ES-I3 (cell line): ENCODE results near the gene ETV6.

Experiments
- H3K36me3 ChIP-seq: 2 replicates; pipeline ENCODE4 v1.6.1; 2013; ENCODE audit warnings: mild to moderate bottlenecking, low read length, control low read depth, moderate library complexity; ENCODE audit not compliant: insufficient read depth
- H3K4me1 ChIP-seq: 2 replicates; pipeline ENCODE4 v1.6.1; 2013; ENCODE audit warnings: mild to moderate bottlenecking, control low read depth, low read length; ENCODE audit not compliant: insufficient read depth
- H3K9ac ChIP-seq: 2 replicates; pipeline ENCODE4 v1.6.1; 2013; ENCODE audit warnings: low read depth, mild to moderate bottlenecking, low read length, moderate library complexity
- H3K9me3 ChIP-seq: 2 replicates; pipeline ENCODE4 v1.6.1; 2013; ENCODE audit warnings: mild to moderate bottlenecking, low read length, moderate library complexity; ENCODE audit not compliant: control insufficient read depth, insufficient read depth

Gene ETV6

DNA sequence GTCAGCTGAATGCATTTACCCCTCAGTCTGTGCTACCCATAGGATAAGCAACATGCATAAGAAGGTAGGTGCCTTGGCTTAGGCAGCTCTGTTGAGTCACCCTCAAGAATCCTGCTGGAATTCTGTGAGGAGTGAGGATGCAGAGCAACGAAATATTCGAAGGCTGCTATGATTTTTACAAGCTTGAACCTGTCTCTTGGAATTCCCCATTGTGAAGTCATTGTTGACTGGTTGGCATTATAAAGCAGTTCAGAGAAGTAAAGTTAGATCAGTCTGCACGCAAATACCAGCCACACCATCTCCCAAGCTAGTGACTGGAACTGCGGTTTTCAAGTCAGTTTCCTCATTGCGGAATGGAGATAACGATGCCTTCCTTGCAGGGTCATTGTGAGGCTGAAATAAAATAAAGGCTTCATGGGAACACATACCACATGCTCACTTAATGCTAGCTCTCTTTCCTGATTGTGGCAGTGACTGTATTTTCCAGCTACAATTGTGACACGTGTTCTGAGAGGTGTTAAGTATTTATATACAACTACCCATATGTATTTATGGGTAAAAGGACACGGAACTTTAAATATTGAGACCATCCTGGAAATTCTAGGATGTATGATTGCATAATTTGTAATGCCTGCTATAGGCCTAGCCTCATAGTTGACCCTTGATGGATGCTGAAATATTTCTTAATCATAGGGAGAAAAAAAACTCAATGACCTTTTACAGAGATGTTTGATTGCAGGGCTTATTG lies 96.7 kb downstream of the ETV6 start:
- peaks cover 27% of the 10 kb centered on the region for H3K4me1 ChIP-seq
- no peaks in the 10 kb centered on the region for H3K9me3 ChIP-seq
- H3K9ac ChIP-seq, result no peak overlapping the region
- H3K36me3 ChIP-seq, result no peaks in the 10 kb centered on the region

GRCh38 chr12:11746940-11747716 lies 97.7 kb downstream of the ETV6 start:
- H3K4me1 ChIP-seq, result peaks cover 24% of the 10 kb centered on the region
- H3K9ac ChIP-seq, result no peak overlapping the region
- H3K9me3 ChIP-seq, result no peaks in the 10 kb centered on the region
- H3K36me3 ChIP-seq, result no peaks in the 10 kb centered on the region

- H3K36me3 ChIP-seq, result no peaks in the 10 kb centered on the region
- no peaks in the 10 kb centered on the region for H3K9me3 ChIP-seq
- no peak overlapping the region for H3K9ac ChIP-seq
- H3K4me1 ChIP-seq, result peaks cover 26% of the 10 kb centered on the region
Observed at GRCh38 chr12:11747969-11748368, 98.5 kb downstream of the ETV6 start.

DNA sequence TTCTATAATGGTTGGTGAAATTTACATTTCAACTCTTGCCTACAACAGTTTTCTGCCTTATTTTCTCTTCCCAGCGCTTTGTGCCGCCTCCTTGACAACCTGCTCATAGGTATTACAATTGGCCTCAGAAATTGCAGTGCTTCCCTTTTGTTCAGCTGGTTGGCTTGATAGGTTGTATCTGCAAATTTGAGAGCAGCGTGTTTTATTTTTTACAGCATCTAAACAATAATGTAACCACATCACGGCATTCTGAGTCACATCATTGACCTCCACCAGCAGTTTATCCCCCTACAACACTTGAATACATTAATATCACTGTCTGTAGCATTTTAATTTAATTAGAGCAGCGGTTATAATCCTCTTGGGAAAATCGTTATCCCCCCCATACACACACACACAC lies 99.4 kb downstream of the ETV6 start:
- peaks cover 28% of the 10 kb centered on the region for H3K4me1 ChIP-seq
- H3K36me3 ChIP-seq, result no peaks in the 10 kb centered on the region
- no peaks in the 10 kb centered on the region for H3K9me3 ChIP-seq
- H3K9ac ChIP-seq, result no peak overlapping the region

- H3K4me1 ChIP-seq, result peaks cover 20% of the 10 kb centered on the region
- no peak overlapping the region for H3K9ac ChIP-seq
- H3K36me3 ChIP-seq, result no peaks in the 10 kb centered on the region
- H3K9me3 ChIP-seq, result no peaks in the 10 kb centered on the region
Observed at GRCh38 chr12:11749943-11750690, 100.6 kb downstream of the ETV6 start.

DNA sequence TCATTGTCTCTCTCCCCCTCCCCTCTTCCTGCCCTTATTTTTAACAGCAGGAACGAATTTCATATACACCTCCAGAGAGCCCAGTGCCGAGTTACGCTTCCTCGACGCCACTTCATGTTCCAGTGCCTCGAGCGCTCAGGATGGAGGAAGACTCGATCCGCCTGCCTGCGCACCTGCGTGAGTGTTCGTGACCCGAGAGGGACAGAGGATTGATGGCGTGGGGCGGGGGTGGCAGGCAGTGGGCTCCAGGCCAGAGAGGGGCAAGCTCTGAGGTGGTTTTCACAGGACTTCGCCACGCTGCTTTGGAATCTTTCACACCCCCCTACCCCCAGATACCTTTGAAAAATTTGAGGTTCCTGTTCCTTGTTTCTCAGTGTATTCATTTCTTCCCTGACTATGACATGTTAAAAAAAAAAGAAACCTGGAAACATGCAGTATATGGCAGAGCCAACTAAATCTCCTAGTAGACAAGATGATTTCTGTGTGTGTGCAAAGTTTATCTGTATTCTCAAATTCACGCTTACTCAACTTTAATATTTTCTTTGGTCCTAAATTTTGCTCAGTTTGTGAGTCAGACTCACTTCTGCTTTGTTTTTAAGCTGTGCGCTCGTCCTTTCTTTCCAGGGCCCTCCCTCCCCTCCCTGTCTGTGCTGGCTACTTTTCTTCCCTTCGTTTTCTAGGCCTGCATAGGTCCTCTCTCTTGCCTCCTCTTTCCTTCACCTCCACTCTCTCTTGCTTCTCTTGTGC lies 103.1 kb downstream of the ETV6 start:
- peaks cover 12% of the 10 kb centered on the region for H3K4me1 ChIP-seq
- no peaks in the 10 kb centered on the region for H3K36me3 ChIP-seq
- H3K9me3 ChIP-seq, result no peaks in the 10 kb centered on the region
- no peak overlapping the region for H3K9ac ChIP-seq

GRCh38 chr12:11753150-11753499 lies 103.7 kb downstream of the ETV6 start:
- H3K9ac ChIP-seq, result no peak overlapping the region
- H3K36me3 ChIP-seq, result no peaks in the 10 kb centered on the region
- H3K4me1 ChIP-seq, result peaks cover 12% of the 10 kb centered on the region
- H3K9me3 ChIP-seq, result no peaks in the 10 kb centered on the region

DNA sequence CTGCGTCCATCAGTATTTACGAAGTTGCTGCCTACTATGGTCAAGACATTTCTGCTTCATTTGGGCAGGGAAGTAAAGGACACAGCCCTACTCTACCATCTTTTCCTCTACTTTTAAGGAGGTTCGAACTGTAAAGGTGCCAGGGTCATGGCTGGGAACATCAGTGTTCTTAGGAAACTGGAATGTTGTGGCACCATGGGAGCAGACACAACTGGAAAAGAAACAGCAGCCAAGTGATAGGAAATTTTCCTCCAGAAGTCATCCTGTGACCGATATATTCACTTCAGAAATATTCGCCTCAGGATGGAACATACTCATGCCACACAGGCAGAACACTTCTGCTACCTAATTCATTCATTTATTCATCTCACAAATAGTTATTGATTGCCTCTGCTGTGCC lies 104.4 kb downstream of the ETV6 start:
- Histone ChIP-seq H3K36me3 (no peaks in the 10 kb centered on the region), H3K9ac (no peak overlapping the region), H3K4me1 (peaks cover 16% of the 10 kb centered on the region), H3K9me3 (no peaks in the 10 kb centered on the region)

- Histone ChIP-seq H3K4me1 (peaks cover 19% of the 10 kb centered on the region), H3K36me3 (no peaks in the 10 kb centered on the region), H3K9me3 (no peaks in the 10 kb centered on the region), H3K9ac (no peak overlapping the region)
Observed at GRCh38 chr12:11754256-11754655, 104.8 kb downstream of the ETV6 start.

- no peaks in the 10 kb centered on the region for H3K9me3 ChIP-seq
- H3K9ac ChIP-seq, result no peak overlapping the region
- no peaks in the 10 kb centered on the region for H3K36me3 ChIP-seq
- H3K4me1 ChIP-seq, result peaks cover 19% of the 10 kb centered on the region
Observed at GRCh38 chr12:11755302-11755930, 105.9 kb downstream of the ETV6 start.

DNA sequence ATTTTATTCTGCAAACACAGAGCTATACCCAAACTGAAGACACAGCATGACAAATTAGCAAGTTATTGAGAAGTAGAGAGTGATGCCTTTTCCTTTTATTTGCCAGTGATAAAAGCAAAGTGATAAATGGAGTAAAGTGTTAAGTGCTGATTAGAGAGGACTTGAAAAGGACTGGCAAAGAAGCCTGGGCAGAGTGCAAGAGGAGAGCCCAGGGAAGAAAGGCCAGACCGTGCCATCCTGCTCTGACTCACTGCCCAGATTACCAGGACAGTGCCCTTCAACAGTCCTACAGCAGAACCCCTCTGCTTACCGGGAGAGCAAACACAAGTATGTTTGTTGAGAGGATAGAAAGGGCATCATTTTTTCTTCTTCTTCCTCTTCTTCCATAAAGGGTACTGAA lies 106.5 kb downstream of the ETV6 start:
- no peaks in the 10 kb centered on the region for H3K36me3 ChIP-seq
- H3K9ac ChIP-seq, result no peak overlapping the region
- H3K9me3 ChIP-seq, result no peaks in the 10 kb centered on the region
- peaks cover 19% of the 10 kb centered on the region for H3K4me1 ChIP-seq

DNA sequence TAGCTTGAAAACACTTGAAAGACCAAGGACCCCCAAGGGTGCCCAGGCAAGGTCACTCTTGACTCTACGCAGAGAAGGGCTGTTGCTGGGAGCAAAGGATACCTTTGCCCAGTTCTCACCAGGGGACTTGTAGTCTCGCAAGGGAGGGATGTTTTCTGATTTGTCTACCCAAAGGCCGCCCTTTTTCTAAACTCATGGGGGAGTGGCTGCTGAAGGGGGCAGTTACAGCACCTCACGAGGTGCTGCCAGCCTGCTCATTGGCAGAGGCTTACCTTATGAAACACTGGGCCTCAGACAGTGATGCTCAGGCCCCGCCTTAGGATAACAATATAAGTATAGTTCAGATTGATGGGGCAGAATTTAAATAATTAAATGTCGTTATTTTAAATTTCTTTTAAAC lies 107.0 kb downstream of the ETV6 start:
- Histone ChIP-seq H3K9me3 (no peaks in the 10 kb centered on the region), H3K4me1 (peaks cover 19% of the 10 kb centered on the region), H3K9ac (no peak overlapping the region), H3K36me3 (no peaks in the 10 kb centered on the region)

DNA sequence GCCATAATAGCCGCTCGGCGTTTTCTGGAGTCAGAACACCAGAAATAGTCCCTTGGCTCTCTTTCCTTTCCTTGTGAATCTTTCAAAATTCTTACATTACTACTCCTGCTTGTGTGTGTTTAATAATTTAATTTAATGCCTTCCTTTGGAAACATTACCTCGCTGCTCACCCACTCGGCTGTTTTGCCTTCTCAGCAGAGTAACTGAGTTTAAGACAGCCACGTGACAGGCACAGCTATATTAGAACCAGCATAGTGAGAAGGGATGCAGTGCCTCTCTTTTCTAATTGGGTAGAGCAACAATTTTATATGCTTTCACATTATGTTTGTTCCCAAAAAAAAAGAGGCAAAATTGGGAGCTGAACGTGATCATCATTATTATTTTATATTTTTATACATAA lies 107.6 kb downstream of the ETV6 start:
- H3K9ac ChIP-seq, result no peak overlapping the region
- no peaks in the 10 kb centered on the region for H3K36me3 ChIP-seq
- H3K4me1 ChIP-seq, result peaks cover 22% of the 10 kb centered on the region
- no peaks in the 10 kb centered on the region for H3K9me3 ChIP-seq

DNA sequence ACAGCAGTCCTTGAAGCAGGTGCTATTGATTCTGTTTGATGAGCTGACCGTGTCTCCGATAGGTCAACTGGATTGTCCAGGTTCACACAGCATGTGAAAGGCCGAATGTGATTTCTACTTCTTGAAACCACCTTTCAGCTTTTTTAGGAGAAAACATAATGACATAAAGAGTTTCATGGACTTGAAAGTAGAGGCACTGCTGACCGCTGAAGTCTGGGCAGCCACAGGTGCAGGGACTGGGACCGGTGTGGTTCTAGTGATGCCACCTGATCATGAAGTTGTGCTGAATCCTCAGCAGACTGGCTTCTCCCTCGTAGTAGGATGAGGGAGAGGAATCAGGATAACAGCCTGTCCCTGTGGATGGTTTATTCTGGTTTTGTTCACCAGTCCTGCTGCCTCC lies 108.1 kb downstream of the ETV6 start:
- Histone ChIP-seq H3K9me3 (no peaks in the 10 kb centered on the region), H3K36me3 (no peaks in the 10 kb centered on the region), H3K9ac (no peak overlapping the region), H3K4me1 (peaks cover 19% of the 10 kb centered on the region)
